Lower leg skin (tissue), 4 donors: ENCODE results near the gene CLSTN2. TPM values are rescaled to one million over a fixed set of nuclear protein-coding genes. Genes with fewer than 3 reads are reported as not detected.

Experiments
- DNase-seq, 2 donors: peaks; one replicate each; pipeline ENCODE4 v3.0.0-alpha.2; 2019; ENCODE audit warnings: low spot score in 2 of 2
- H3K4me3 ChIP-seq: fragments of 200-600 bp; sonication (generic); 2 replicates; pipeline ENCODE4 v1.5.1; 2017; ENCODE audit warnings: mild to moderate bottlenecking, low read depth; ENCODE audit not compliant: poor library complexity, severe bottlenecking
- CTCF ChIP-seq, 3 donors: fragments of 450-650 bp; IDR thresholded peaks; one replicate each; pipeline ENCODE4 v1.5.1; 2016; ENCODE audit warnings: antibody characterized with exemption in 3 of 3, mild to moderate bottlenecking in 3 of 3, moderate library complexity in 2 of 3
- POLR2A ChIP-seq, 2 donors: fragments of 450-650 bp; IDR thresholded peaks; one replicate each; pipeline ENCODE4 v1.6.1; 2016 to 2017; ENCODE audit warnings: antibody characterized with exemption in 2 of 2, mild to moderate bottlenecking in 1 of 2, moderate library complexity in 1 of 2
- WGBS, 2 donors: methylation state at CpG; one replicate each; pipeline ENCODE4 v1.1.5; 2018; 5-methylcytosine and 5-hydroxymethylcytosine counted together
- intact Hi-C: fragments of 100-400 bp; cut with DNase I; formaldehyde crosslinking; loops from one replicate; pipeline ENCODE4 v1.15.0; 2023; ENCODE audit warnings: low total_unique reads
- total RNA-seq, 4 donors: library from RNA; depleted of rRNA; stranded (reverse); fragments of >200 nt; gene quantifications; one replicate each; pipeline ENCODE4 v1.1.0, GENCODE V29; 2016

The CLSTN2 gene
- total RNA-seq, 4 donors from 2014 or later, result 3.1 to 7.9 (median 4.7) TPM

DNA sequence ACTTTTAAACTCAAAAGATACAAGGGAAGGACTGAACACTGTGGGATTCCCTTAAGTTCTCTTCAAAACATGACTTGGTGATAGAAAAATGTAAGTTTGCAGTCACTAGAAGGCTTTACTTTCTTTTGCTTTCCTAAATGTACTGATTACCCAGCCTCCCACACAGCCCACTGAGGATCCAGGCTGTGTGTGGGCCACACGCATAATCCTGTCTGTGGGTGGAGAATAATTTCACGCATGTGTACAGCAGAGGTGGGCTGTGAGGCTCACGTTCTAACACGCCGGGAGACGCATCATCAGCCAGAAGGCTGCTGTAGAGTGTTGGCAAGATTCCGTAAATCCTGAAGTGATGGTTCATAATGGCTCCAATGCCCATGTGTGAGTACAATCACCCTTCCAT, 165.5 kb downstream of the CLSTN2 start:
- intact Hi-C loops, result no loop called here
- H3K4me3 ChIP-seq, result no peak overlapping the region
- TF ChIP-seq CTCF (IDR thresholded peaks at IDR 0.05) (no peak), POLR2A (IDR thresholded peaks at IDR 0.05) (no peak)
- WGBS, 2 donors, result 60 to 67% methylated on average over 7 of the region's 7 CpGs
- DNase-seq, result no peak

- 43 to 67% methylated on average over 1 of the region's 1 CpG for WGBS, 2 donors
- intact Hi-C loops, result no loop called here
- no peak overlapping the region for H3K4me3 ChIP-seq
- no peak for DNase-seq
- no peak for TF ChIP-seq POLR2A (IDR thresholded peaks at IDR 0.05)
- no peak for TF ChIP-seq CTCF (IDR thresholded peaks at IDR 0.05)
Observed at GRCh38 chr3:140103166-140103565, 168.2 kb downstream of the CLSTN2 start.

- no peak for TF ChIP-seq POLR2A (IDR thresholded peaks at IDR 0.05)
- TF ChIP-seq CTCF (IDR thresholded peaks at IDR 0.05), result no peak
- no peak overlapping the region for H3K4me3 ChIP-seq
- intact Hi-C loops, result no loop called here
- no peak for DNase-seq
- 55 to 59% methylated on average over 4 of the region's 4 CpGs for WGBS, 2 donors
Observed at GRCh38 chr3:140103986-140104645, 169.1 kb downstream of the CLSTN2 start.

DNA sequence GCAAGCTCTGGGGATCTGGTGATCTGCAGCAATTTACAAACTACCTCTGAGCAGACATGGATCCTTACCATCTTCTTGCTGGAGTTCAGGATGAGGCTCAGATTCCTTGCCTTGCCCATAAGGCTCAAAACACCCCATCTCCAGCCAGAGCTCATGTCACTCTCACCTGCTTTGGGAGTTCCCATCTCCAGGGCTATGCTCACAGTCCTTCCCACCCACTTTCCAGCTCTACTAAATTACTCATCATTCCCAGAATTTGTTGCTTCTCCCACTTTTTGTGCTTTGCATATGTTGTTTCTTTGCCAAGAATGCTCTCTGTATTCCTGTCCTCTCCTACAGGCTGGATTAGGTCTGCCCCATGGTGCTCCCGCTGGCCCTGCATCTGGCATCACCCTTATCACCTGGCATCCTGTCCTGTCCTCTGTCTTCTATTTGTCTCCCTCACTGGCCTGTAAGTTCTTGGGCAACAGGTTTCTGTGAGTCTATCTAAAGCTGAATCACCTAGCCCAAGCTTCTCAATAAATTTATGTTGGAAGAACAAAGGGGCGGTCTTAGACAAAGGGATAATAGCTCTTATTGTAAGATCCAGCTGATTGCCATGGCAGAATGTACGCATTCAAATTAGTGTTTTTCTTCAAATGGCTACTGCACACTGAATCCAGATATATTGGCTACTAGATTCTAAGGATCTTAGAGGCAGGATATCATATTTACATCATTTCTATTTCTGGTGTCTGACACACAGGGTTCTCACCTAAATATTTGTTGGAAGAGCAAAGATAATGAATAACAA, 179.2 kb downstream of the CLSTN2 start:
- intact Hi-C loops, result no loop called here
- no peak for TF ChIP-seq POLR2A (IDR thresholded peaks at IDR 0.05)
- WGBS, 2 donors, result 87 to 95% methylated on average over 3 of the region's 3 CpGs
- no peak for DNase-seq
- H3K4me3 ChIP-seq, result no peak overlapping the region

DNA sequence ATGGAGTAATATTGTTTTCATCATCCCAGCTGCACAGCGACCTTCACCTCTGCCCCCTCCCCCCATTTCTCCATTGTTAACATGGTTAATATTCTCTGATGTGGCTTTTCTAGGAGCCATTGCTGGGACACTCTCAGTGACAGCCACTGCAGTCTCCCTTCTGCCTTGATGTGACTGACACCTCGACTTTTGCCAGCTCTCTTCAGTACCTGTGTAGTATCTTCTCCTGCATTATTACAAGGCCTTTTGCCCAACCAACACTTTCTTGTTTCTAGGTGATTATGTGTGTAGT, 179.8 kb downstream of the CLSTN2 start:
- DNase-seq, result no peak
- 78% methylated on average over 2 of the region's 2 CpGs for WGBS, 2 donors
- intact Hi-C loops, result no loop called here
- no peak for TF ChIP-seq CTCF (IDR thresholded peaks at IDR 0.05)
- TF ChIP-seq POLR2A (IDR thresholded peaks at IDR 0.05), result no peak
- no peak overlapping the region for H3K4me3 ChIP-seq

DNA sequence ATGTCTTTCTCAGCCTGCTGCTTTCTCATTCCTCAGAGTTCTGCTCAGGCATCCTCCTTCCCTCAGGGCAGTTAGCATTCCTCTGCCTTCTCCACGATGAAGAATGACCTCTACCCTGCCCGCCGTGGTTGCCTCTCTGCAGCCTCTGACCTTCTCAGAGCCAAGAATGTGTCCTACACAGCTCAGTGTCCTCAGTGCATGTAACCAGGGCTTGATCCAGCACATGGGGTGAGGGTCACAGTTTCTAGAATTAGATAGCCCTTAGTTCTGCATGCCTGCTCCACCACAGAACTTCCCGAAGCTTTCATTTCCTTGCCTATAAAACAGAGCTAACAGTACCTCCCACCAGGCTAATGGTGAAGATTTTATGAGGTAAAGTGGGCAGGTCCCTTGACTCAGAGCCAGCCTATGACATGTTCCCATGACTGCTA, 182.1 kb downstream of the CLSTN2 start:
- TF ChIP-seq POLR2A (IDR thresholded peaks at IDR 0.05), result no peak
- TF ChIP-seq CTCF (IDR thresholded peaks at IDR 0.05), result no peak
- WGBS, 2 donors, result 41 to 50% methylated on average over 4 of the region's 4 CpGs
- no peak for DNase-seq
- H3K4me3 ChIP-seq, result no peak overlapping the region
- intact Hi-C loops, result no loop called here
